ENCODE data around the gene TRIM45. TPM values are rescaled to one million over a fixed set of nuclear protein-coding genes. Genes with fewer than 3 reads are reported as not detected.

TRIM45 gene
- total RNA-seq, 1 experiment from 2014 or later, result 11.7 TPM

DNA sequence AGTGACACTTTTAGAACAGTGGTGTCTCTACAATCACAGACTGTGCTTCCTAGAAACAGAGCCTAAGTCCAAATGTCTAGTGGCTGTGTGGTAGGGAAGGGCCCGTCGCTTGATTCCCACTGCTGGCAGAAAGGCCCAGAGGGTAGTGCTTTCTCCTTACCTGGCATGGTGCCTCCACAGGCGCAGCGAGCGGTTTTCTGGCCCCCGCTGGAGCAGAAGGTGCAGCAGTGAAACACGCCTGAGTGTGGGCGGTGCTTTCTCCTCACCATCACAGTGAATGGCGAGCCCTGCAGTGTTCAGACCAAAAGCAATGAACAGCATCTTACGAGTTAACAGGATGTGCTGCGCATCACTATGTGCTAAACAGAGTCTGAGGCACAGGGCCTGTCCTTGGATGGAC is 8.3 kb downstream of the TRIM45 start:
- no peak overlapping the region for H2BK15ac ChIP-seq (ENCODE audit: low read depth, low read length)
- H2BK12ac ChIP-seq (ENCODE audit: insufficient read length, low read depth, low read length), result no peak overlapping the region
- no peak overlapping the region for H3K27ac ChIP-seq (ENCODE audit: insufficient read length, low read depth, low read length)
- TF ChIP-seq, protein P1, sequence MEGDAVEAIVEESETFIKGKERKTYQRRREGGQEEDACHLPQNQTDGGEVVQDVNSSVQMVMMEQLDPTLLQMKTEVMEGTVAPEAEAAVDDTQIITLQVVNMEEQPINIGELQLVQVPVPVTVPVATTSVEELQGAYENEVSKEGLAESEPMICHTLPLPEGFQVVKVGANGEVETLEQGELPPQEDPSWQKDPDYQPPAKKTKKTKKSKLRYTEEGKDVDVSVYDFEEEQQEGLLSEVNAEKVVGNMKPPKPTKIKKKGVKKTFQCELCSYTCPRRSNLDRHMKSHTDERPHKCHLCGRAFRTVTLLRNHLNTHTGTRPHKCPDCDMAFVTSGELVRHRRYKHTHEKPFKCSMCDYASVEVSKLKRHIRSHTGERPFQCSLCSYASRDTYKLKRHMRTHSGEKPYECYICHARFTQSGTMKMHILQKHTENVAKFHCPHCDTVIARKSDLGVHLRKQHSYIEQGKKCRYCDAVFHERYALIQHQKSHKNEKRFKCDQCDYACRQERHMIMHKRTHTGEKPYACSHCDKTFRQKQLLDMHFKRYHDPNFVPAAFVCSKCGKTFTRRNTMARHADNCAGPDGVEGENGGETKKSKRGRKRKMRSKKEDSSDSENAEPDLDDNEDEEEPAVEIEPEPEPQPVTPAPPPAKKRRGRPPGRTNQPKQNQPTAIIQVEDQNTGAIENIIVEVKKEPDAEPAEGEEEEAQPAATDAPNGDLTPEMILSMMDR (conservative IDR thresholded peaks at IDR 0.05), result no peak
- H3K27me3 ChIP-seq (ENCODE audit: insufficient read depth, low read length), result no peaks in the 10 kb centered on the region
- peaks cover 12 to 13% of the 10 kb centered on the region in 2 experiments for H3K4me1 Mint-ChIP-seq
- H2BK20ac ChIP-seq (ENCODE audit: low read depth, low read length, poor library complexity, severe bottlenecking), result no peak overlapping the region
- H3K4me1 ChIP-seq (ENCODE audit: insufficient read depth, low read length), result peaks cover 4% of the 10 kb centered on the region; the same call in 1 of the 2 replicates
- H2BK5ac ChIP-seq (ENCODE audit: insufficient read length, low read length), result no peak overlapping the region
- no peaks in the 10 kb centered on the region for H3K9me3 Mint-ChIP-seq
- no peaks in the 10 kb centered on the region for H3K23me2 ChIP-seq (ENCODE audit: insufficient read length, low read depth, low read length, poor library complexity, severe bottlenecking)
- no peak for DNase-seq
- H3K36me3 Mint-ChIP-seq (ENCODE audit: insufficient read depth in 1 of 3, low read depth in 3 of 3), result peaks cover 28 to 73% (median 63%) of the 10 kb centered on the region in 3 experiments; a peak in 6 of 7 replicates
- no peak overlapping the region for H3K14ac ChIP-seq (ENCODE audit: insufficient read depth, low read length)
- H3K79me2 ChIP-seq (ENCODE audit: insufficient read depth, low read length), result no peaks in the 10 kb centered on the region
- no peak overlapping the region for H3K4me3 Mint-ChIP-seq
- no peak overlapping the region for H2AK5ac ChIP-seq (ENCODE audit: insufficient read length, low read length)
- WGBS (ENCODE audit: extremely low coverage, insufficient read length, low lambda C conversion rate), result no CpG with 5 or more reads among the region's 11 CpGs
- H3K4ac ChIP-seq (ENCODE audit: low read depth, low read length), result no peak overlapping the region
- no peak overlapping the region for H3T11ph ChIP-seq (ENCODE audit: low read length)
- no peaks in the 10 kb centered on the region for H3K9me3 ChIP-seq (ENCODE audit: control insufficient read depth, low read depth, low read length)
- H3K18ac ChIP-seq (ENCODE audit: insufficient read length, low read depth, low read length), result no peak overlapping the region
- no peak overlapping the region for H2AFZ ChIP-seq (ENCODE audit: low read length)
- H3K56ac ChIP-seq (ENCODE audit: insufficient read length, low read depth, low read length), result no peak overlapping the region
- H3K79me1 ChIP-seq (ENCODE audit: insufficient read depth, low read depth, low read length, poor library complexity, severe bottlenecking), result no peaks in the 10 kb centered on the region
- no peak overlapping the region for H4K8ac ChIP-seq (replicated peaks; ENCODE audit: insufficient read length, low read depth, low read length)
- H3K27me3 Mint-ChIP-seq (ENCODE audit: low read depth), result no peaks in the 10 kb centered on the region
- H4K91ac ChIP-seq (ENCODE audit: insufficient read length, low read depth, low read length), result no peak overlapping the region
- H3K27ac Mint-ChIP-seq, result no peak overlapping the region; a peak in 2 of 7 replicates
- no peak overlapping the region for H3K9ac ChIP-seq (ENCODE audit: extremely low read depth, insufficient read length, low read length)
- no peak overlapping the region for H3K23ac ChIP-seq (ENCODE audit: insufficient read length, low read depth, low read length)
- H3K4me2 ChIP-seq (ENCODE audit: insufficient read depth, insufficient read length, low read length), result no peak overlapping the region
- H4K5ac ChIP-seq (ENCODE audit: insufficient read length, low read depth, low read length), result no peak overlapping the region
- no peak overlapping the region for H2BK120ac ChIP-seq (ENCODE audit: low read depth, low read length, poor library complexity, severe bottlenecking)
- no peaks in the 10 kb centered on the region for H4K20me1 ChIP-seq (ENCODE audit: control insufficient read depth, insufficient read depth, insufficient read length)

Measured in H9 (cell line).